HG02840 (cell line): ENCODE results near the gene MTF1.
"Not testable (repeated sequence)": the region's sequence is repeated elsewhere in the genome, so short reads cannot be mapped to it uniquely, and the experiment has no call there.

Experiments used
- ATAC-seq: cut with Tn5 transposase; IDR thresholded peaks from one replicate; pipeline ENCODE4 v1.9.1; 2021; ENCODE audit warnings: mild to moderate bottlenecking, moderate library complexity, moderate number of reproducible peaks; ENCODE audit not compliant: unreplicated experiment, low FRiP score

Gene MTF1

GRCh38 chr1:37795340-37796125 lies 63.9 kb downstream of the MTF1 start:
- ATAC-seq: no peak

GRCh38 chr1:37794372-37795339 lies 64.7 kb downstream of the MTF1 start:
- ATAC-seq: peak; percentile 33

DNA sequence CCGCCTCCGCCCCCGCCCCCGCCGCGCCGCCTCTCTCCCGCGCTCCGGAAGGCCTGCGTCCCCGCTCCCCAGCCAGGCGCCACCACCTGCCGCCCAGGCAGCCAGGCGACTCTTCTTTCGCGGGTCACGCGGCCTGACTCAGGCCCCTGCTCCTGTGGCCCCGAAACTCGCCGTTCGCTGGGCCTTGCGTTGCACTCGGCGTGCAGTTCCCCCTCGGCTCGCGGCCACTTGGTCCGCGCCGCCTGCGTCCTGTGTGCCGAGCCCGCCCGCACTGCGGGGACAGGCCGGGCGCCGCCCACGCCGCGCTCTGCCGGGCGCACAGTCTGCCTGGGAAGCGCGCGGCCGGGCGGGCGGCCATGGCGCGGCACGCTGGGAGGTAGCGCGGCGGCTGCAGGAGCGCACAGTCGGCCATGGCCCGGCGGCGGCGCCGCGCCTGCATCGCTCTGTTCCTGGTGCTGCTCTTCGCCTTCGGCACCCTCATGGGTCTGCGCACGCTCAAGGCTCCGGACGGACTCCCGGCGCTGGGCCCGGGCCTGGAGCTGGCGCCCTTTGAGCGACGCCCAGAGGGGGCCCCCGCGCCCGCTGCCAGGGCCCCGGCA lies 65.5 kb downstream of the MTF1 start, which contains the start of gene MANEAL:
Gene MANEAL, plus strand, starts transcription at position 75 of the 599 bp plus-strand sequence. Its CDS starts 336 bp downstream, at position 411.
- peak; percentile 53 for ATAC-seq

DNA sequence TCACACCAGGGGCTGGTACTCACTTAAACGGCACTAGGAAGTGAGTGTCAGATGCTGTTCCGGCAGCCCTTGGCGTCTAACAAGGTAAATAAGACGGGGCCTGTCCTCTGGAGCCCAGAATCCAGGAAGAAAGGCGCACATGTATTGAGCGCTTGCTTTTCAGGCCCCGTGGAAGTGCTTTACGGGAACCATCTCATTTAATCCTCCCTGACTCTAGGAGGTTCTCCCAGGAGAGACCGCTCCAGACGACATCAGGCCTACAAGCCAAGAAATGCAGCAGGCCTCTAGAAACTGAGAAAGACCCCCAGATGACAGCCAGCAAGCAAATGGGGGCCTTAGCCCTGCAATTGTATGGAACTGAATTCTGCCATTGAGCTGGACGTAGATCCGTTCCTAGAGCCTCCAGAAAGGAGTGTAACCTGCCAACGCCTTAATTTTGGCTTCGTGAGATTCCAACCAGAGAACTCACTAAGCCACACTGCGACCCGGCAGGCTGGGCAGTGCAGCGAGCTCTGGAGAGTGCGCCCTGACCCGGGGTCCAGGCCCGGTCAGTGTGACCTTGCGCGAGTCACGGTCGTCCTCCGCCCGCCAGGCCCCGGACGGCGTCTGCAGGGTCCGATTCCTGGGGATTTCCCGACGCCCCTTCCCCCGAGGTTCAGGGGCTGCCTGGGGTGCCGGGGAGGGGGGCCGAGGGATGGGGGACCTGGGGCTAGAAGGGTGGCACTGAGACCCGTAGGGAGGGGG lies 66.3 kb downstream of the MTF1 start:
- ATAC-seq: no peak

DNA sequence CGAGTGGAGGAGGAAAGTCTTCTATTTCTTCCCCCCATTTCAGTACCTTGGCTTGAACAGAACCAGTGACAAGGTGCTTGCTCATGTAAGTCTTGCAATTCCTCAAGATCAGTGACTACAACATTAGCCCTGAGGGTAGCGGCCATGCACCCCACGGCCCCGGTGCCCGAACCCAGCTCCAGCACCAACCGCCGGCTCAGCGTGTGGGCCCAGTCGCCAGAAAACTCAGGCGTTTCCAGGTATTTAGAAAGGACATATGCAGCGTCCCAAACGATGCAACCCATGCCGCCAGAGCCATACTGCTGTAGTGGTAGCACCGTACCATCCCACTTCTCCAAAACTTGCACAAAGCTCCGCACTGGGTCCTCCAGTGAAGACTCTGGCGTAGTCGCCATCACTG lies 76.9 kb downstream of the MTF1 start:
- no peak for ATAC-seq

DNA sequence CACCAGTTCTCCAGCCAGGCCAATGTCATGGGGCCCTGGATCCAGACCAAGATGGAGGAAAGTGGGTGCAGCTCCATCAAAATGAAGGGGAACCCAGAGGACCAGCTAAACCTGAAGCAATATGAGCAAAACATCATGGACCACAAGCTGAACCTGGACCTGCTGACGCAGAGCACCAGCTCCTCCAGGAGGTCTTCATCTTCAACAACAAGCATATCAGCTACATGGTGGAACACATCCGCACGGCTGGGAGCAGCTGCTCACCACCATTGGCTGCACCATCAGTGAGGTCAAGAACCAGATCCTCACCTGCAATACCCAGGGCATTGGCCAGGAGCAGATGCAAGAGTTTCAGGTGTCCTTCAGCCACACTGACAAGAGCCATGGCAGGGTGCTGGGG lies 80.7 kb downstream of the MTF1 start:
- no peak for ATAC-seq

DNA sequence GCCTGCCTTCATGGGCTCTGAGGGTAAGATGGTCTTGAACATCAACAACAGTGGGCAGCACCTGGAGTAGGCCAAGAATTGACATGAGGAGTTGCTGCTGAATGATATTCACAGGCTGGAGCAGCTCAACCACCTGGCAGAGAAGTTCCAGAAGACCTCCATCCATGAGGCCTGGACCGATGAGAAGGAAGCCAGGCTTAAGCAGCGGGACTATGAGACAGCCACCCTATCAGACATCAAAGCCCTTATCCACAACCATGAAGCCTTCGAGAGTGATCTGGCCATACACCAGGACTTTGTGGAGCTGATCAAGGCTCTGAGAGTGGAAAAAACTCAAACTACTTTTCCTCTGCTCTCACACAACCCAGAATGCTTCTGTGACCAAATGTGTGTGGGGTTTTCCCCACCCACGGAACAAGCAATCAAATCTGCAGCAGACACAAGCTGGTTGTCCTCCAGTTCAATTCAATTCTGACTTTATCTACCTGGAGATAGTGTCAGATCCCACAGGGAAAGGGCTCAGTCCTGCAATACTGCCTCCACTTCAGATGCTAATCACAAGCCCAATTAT lies 82.4 kb downstream of the MTF1 start:
- no peak for ATAC-seq

GRCh38 chr1:37771440-37771839 lies 88.0 kb downstream of the MTF1 start:
- ATAC-seq: not testable (repeated sequence)

- no peak for ATAC-seq
Observed at GRCh38 chr1:37767488-37767887, 91.9 kb downstream of the MTF1 start.

DNA sequence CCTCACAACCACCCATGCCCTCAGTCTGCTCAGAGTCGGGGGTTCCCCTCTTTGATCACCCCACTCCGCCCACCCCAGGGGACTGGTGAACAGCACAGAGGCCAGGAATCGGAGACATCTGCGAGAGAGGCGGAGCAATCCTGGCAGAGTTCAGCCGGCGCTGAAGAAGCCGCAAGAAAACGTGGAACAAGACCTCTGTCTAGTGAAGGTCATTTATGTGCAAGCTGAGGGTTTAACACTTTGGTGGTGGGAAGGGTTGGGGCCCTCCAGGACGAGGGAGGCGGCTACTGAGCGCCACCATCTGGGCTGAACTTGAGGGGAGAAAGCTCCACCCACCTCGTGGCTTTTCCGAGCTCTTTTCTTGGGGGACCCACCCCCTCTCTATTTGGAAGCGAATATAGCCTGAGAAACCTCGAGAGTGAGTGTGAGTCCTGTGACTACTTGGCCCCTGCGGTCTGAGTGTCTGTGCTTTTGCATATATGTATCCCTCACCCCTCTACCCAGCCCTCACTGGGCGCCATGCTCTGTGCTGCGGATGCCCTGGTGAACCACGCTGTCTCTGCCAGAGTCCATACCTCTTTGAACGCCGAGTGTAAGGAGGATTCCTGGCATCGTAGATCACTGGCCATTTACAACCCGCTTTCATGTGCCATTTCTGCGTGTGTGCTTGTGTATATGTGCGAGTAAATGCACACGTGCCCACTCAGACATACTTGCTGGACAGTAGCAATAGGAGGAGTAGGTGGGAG lies 93.3 kb downstream of the MTF1 start:
- ATAC-seq: no peak

- ATAC-seq: no peak
Observed at GRCh38 chr1:37764888-37765441, 94.4 kb downstream of the MTF1 start, which contains the start of gene EPHA10. EPHA10 (minus strand) TSS chr1:37765120; CDS start chr1:37765066, 54 bp downstream.

DNA sequence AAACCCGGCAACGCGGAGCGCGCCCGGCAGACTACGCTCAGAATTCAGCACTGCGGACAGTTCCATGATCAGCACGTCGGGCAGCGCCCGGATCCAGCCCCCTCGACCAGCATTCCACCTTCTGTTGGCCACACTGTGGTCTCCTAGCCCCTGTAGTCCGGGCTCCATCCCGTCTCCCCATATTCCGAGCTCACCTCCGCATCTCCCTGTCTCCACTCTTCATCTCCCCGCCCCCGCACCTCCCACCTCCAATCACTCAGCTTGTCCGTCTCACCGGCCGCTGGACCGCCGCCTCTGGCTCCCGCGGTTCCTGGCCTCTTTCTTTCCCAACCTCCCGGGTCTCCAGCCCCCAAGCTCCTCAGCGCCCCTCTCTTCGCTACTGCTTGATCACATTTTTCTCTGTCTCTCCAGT lies 95.0 kb downstream of the MTF1 start:
- no peak for ATAC-seq

- ATAC-seq: no peak
Observed at GRCh38 chr1:37763791-37764413, 95.5 kb downstream of the MTF1 start.

DNA sequence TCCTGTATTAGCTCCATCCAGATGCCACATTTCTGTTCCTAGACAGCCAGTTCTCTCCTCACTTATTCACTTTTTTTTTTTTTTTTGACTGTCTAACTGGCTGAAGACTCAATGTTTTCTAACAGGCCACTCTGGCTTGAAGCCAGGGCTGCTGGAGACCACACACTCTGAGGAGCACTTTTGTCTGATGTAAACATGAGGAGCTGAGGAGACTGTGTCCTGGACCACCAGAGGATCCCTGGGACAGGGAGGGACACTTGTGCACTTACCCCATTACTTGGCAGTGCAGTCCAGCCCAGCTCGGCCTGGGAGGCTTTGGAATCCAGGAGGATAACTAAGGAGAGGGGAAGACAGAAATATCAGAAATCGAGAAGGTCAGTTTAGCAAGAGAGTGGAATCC lies 96.9 kb downstream of the MTF1 start:
- no peak for ATAC-seq

- no peak for ATAC-seq
Observed at GRCh38 chr1:37761416-37762095, 97.8 kb downstream of the MTF1 start.
